Upper lobe of right lung (tissue), 1 donor: ENCODE results near the gene SLC25A38. TPM values are rescaled to one million over a fixed set of nuclear protein-coding genes. Genes with fewer than 3 reads are reported as not detected.
"Not testable (repeated sequence)": the region's sequence is repeated elsewhere in the genome, so short reads cannot be mapped to it uniquely, and the experiment has no call there.

Experiments used
- ATAC-seq: fragments of 200-7000 bp; cut with Tn5 transposase; one replicate; pipeline ENCODE4 v1.9.1; 2020; ENCODE audit warnings: mild to moderate bottlenecking, moderate library complexity
- DNase-seq: peaks from one replicate; pipeline ENCODE4 v3.0.0-alpha.2; 2020
- H3K27ac ChIP-seq: fragments of 200-600 bp; one replicate; pipeline ENCODE4 v1.8.0; 2022
- H3K27me3 ChIP-seq: fragments of 200-600 bp; one replicate; pipeline ENCODE4 v1.8.0; 2022; ENCODE audit warnings: mild to moderate bottlenecking
- H3K36me3 ChIP-seq: fragments of 200-600 bp; one replicate; pipeline ENCODE4 v1.8.0; 2022
- H3K4me1 ChIP-seq: fragments of 200-600 bp; one replicate; pipeline ENCODE4 v1.8.0; 2022
- H3K4me3 ChIP-seq: fragments of 200-600 bp; one replicate; pipeline ENCODE4 v1.8.0; 2022; ENCODE audit warnings: mild to moderate bottlenecking
- H3K9me3 ChIP-seq: fragments of 200-600 bp; one replicate; pipeline ENCODE4 v1.8.0; 2022
- intact Hi-C: fragments of 100-400 bp; cut with DNase I; formaldehyde crosslinking; loops from one replicate; pipeline ENCODE4 v1.11.0; 2022
- total RNA-seq: library from RNA; stranded (reverse); fragmentation: NEBNext Ultra II Directional; extraction: Animal tissue kit (Norgen Biotek cat#: 25700); gene quantifications from one replicate; pipeline ENCODE4 v1.2.1, GENCODE V29; 2021
- TF ChIP-seq, protein P1 (sequence below): fragments of 200-600 bp; IDR thresholded peaks from one replicate; pipeline ENCODE4 v1.8.0; 2022; ENCODE audit warnings: antibody characterized with exemption
- donor health status: DM: no; HTN: yes; CAD: no; lungs with severe emphysema.

SLC25A38 gene
- total RNA-seq, 1 donor from 2014 or later, result 27.9 TPM

DNA sequence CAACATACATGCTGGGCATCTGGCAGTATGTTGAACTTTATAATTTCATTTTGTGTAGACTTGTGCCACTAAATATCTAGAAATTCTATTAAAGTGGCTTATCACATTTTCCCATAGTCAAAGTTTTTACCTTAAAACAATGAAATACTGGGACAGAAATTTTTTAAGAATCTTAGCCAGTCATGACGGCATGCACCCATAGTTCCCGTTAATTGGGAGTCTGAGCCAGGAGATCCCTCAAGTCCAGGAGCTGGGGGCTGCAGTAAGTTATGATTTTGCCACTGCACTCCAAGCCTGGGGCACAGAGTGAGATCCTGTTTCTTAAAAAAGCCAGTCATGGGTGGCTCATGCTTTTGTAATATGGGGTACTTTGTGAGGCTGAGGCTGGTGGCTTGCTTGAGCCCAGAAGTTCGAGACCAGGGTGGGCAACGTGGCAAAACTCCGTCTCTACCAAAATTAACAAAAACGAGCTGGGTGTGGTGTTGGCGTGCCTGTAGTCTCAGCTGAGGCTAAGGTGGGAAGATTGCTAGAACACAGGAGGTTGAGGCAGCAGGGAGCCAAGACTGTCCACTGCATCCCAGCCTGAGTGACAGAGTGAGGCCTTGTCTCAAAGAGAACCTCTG lies 26.5 kb downstream of the SLC25A38 start:
- H3K36me3 ChIP-seq, result peaks cover 64% of the 10 kb centered on the region
- H3K9me3 ChIP-seq, result no peaks in the 10 kb centered on the region
- intact Hi-C loops, result no loop called here
- TF ChIP-seq, protein P1, sequence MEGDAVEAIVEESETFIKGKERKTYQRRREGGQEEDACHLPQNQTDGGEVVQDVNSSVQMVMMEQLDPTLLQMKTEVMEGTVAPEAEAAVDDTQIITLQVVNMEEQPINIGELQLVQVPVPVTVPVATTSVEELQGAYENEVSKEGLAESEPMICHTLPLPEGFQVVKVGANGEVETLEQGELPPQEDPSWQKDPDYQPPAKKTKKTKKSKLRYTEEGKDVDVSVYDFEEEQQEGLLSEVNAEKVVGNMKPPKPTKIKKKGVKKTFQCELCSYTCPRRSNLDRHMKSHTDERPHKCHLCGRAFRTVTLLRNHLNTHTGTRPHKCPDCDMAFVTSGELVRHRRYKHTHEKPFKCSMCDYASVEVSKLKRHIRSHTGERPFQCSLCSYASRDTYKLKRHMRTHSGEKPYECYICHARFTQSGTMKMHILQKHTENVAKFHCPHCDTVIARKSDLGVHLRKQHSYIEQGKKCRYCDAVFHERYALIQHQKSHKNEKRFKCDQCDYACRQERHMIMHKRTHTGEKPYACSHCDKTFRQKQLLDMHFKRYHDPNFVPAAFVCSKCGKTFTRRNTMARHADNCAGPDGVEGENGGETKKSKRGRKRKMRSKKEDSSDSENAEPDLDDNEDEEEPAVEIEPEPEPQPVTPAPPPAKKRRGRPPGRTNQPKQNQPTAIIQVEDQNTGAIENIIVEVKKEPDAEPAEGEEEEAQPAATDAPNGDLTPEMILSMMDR, result no peak
- DNase-seq (no peak), ATAC-seq (no peak)
- no peak overlapping the region for H3K4me3 ChIP-seq
- no peaks in the 10 kb centered on the region for H3K27me3 ChIP-seq
- H3K27ac ChIP-seq, result no peak overlapping the region
- H3K4me1 ChIP-seq, result peaks cover 34% of the 10 kb centered on the region

DNA sequence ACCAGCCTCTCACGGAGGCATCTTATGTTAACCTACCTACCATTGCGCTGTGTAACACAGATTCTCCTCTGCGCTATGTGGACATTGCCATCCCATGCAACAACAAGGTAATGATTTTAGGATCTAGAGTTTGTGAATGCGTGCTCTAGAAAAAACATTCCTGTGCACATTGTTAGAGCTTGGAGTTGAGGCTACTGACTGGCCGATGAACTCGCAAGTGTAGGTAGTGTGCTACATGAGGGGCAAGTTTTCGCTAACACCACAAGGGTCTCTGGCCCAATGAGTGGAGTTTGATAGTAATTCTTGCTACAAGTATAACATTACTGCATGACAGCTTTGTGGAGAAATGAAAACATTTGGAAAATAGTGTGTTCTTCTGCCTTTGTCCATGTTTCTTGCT lies 27.7 kb downstream of the SLC25A38 start:
- Histone ChIP-seq H3K27me3 (no peaks in the 10 kb centered on the region), H3K27ac (no peak overlapping the region), H3K4me1 (peaks cover 30% of the 10 kb centered on the region), H3K36me3 (peaks cover 64% of the 10 kb centered on the region), H3K9me3 (no peaks in the 10 kb centered on the region), H3K4me3 (no peak overlapping the region)
- no peak for DNase-seq
- TF ChIP-seq, protein P1, result no peak
- intact Hi-C loops, result no loop called here
- ATAC-seq, result no peak

DNA sequence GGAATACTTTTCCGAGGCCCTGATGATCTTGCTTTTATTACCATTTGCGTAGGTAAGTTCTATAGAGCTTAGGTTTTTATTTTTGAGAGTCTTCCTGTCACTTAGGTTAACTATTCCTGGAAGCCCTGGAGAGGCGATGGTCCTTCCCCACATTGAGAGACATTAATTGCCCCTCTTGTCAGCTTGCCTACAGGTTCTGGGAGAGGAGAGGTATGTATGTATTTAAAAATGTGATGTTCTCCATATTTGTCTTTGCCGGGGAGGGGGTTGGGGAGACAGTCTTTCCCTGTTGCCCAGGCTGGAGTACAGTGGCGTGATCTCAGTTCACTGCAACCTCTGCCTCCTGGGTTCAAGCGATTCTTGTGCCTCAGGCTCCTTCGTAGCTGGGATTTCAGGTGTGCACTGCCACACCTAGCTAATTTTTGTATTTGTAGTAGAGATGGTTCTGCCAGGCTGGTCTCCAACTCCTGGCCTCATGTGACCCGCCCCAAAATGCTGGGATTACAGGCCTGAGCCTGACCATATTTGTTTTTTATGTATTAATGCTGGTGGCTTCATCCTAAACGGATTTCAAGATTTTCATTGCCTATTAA lies 29.6 kb downstream of the SLC25A38 start:
- TF ChIP-seq, protein P1, result no peak
- intact Hi-C loops, result no loop called here
- no peak for ATAC-seq
- DNase-seq, result no peak
- Histone ChIP-seq H3K36me3 (peaks cover 63% of the 10 kb centered on the region), H3K4me3 (no peak overlapping the region), H3K4me1 (peaks cover 24% of the 10 kb centered on the region), H3K9me3 (no peaks in the 10 kb centered on the region), H3K27me3 (no peaks in the 10 kb centered on the region), H3K27ac (no peak overlapping the region)

DNA sequence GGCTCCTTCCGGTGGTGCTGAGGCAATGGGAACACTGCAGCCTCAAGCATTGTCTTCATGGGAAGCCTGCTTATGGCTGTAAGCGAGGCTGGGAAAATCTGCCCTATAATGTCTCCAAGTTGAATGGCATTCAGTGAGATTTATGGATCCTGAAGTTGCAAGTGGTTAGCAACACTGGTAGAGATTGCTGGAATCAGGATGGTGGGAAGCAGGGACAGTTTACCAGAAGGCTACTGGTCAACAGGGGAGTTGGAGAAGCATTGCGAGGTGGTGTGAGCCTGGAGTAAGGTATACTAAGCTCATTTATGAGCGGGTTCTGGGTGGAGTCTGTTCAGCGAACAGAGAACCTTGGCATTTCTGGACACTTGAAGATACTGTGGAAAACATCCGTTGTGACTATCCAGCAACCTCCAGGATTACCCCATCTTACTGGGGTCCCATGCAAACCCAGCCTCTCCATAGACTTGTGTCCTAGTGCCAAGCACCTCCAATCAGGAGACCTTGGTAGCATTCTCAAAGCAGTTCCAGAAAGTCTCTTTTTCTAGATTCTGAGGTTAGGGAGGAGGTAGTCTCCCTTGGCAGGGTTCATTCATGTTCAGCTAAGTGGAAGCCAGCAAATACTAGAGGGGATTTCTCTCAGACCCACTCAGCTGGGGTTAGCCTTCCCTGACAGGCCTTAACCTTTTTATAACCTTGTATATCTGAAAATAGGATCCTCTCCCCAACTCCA lies 30.7 kb downstream of the SLC25A38 start:
- Histone ChIP-seq H3K27me3 (no peaks in the 10 kb centered on the region), H3K36me3 (peaks cover 52% of the 10 kb centered on the region), H3K27ac (no peak overlapping the region), H3K4me1 (peaks cover 14% of the 10 kb centered on the region), H3K9me3 (no peaks in the 10 kb centered on the region), H3K4me3 (no peak overlapping the region)
- intact Hi-C loops, result no loop called here
- ATAC-seq (no peak), DNase-seq (no peak)
- TF ChIP-seq, protein P1, result no peak

DNA sequence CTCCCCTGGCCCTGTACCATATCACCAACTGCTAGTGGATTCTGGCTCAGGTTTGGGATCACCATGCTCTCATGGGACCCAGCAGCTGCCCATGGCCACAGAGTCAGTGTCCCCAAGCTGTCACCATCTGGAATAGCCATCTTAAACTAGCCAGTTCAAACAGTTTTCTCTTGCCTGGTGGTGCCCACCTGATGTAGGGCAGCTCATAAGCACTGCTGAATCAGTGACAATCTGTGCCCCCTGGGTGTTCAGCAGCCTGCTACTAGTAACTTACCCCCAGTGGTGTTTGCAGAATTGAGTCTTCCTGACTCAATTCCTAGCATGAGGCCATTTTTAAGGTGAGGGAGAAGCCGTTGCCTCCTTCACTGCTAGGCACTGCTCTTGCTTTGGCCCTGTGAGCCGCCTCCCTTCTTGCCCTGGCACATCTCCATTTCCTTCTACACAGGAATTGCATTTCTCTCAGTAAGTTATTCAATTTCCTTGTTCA lies 31.3 kb downstream of the SLC25A38 start:
- H3K4me3 ChIP-seq, result no peak overlapping the region
- H3K36me3 ChIP-seq, result peaks cover 47% of the 10 kb centered on the region
- peaks cover 9% of the 10 kb centered on the region for H3K4me1 ChIP-seq
- H3K27ac ChIP-seq, result no peak overlapping the region
- intact Hi-C loops, result no loop called here
- H3K27me3 ChIP-seq, result no peaks in the 10 kb centered on the region
- TF ChIP-seq, protein P1, result no peak
- no peak for DNase-seq
- no peaks in the 10 kb centered on the region for H3K9me3 ChIP-seq
- peak; percentile 51 for ATAC-seq

DNA sequence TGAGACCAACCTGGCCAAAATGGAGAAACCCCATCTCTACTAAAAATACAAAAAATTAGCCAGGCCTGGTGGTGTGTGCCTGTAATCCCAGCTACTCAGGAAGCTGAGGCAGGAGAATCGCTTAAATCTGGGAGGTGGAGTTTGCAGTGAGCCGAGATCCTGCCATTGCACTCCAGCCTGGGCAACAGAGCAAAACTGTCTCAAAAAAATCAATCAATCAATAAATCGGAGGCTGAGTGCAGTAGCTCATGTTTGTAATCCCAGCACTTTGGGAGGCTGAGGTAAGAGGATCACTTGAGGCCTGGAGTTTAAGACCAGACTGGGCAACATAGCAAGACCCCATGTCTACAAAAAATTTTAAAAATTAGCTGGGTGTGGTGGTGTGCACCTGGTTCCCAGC lies 32.1 kb downstream of the SLC25A38 start:
- ATAC-seq, H3K9me3 ChIP-seq, DNase-seq, H3K27me3 ChIP-seq, H3K4me3 ChIP-seq, H3K27ac ChIP-seq, intact Hi-C loops, H3K4me1 ChIP-seq: not testable (repeated sequence)
- H3K36me3 ChIP-seq, result peaks cover 38% of the 10 kb centered on the region
